Endothelial cell of umbilical vein (primary cell): ENCODE data around the gene MAPKAP1. TPM values are rescaled to one million over a fixed set of nuclear protein-coding genes. Genes with fewer than 3 reads are reported as not detected.

ENCODE experiments used
- BruUV-seq: library from RNA; stranded (reverse); fragments of 400-500 nt; replicated peaks from 2 replicates; lab custom pipeline; 2021; lab: Mats Ljungman, UMichigan
- CTCF ChIA-PET: fragments of 300-600, 350-600 bp; sonication (Branson Sonifier 250); formaldehyde crosslinking; loops from one replicate; lab custom pipeline; 2021; ENCODE audit warnings: antibody characterized with exemption, inconsistent platforms; lab: Charles Lee
- POLR2A ChIA-PET: fragments of 300-600, 350-600 bp; sonication (Branson Sonifier 250); formaldehyde crosslinking; loops from one replicate; lab custom pipeline; 2021; ENCODE audit warnings: antibody characterized with exemption, inconsistent platforms; lab: Charles Lee
- DNase-seq: peaks from one replicate; pipeline ENCODE4 v3.0.0-alpha.2; 2011; ENCODE audit warnings: low read depth, low spot score
- FAIRE-seq: peaks from 2 replicates; lab custom pipeline; 2011; peaks lifted over from hg19 to GRCh38; lab: Jason Lieb, UNC
- H2AFZ ChIP-seq: 2 replicates; pipeline ENCODE4 v1.6.0; 2012; ENCODE audit warnings: low read depth, low read length, control low read depth, inconsistent platforms
- H3K27ac ChIP-seq: 2 replicates; pipeline ENCODE4 v1.5.1; 2011; ENCODE audit warnings: low read depth, mild to moderate bottlenecking, control low read depth, low read length, moderate library complexity; ENCODE audit not compliant: insufficient read depth
- H3K27me3 ChIP-seq, 2 experiments: 2 replicates each; pipeline versions ENCODE4 v1.6.0 to v1.6.1; 2011; ENCODE audit warnings: low read length in 2 of 2, mixed read lengths in 1 of 2; ENCODE audit not compliant: control insufficient read depth in 2 of 2, insufficient read depth in 2 of 2
- H3K36me3 ChIP-seq, 2 experiments: 2 replicates in 1 of 2; 3 replicates in 1 of 2; pipeline ENCODE4 v1.5.1; 2011; ENCODE audit warnings: low read length in 2 of 2, mild to moderate bottlenecking in 1 of 2, moderate library complexity in 1 of 2; ENCODE audit not compliant: control insufficient read depth in 2 of 2, insufficient read depth in 2 of 2; ENCODE audit errors: extremely low read depth in 1 of 2
- H3K4me1 ChIP-seq: 3 replicates; pipeline ENCODE4 v1.5.1; 2011; ENCODE audit warnings: mild to moderate bottlenecking, low read length; ENCODE audit not compliant: control insufficient read depth, insufficient read depth; ENCODE audit errors: extremely low read depth
- H3K4me2 ChIP-seq: 2 replicates; pipeline ENCODE4 v1.6.1; 2011; ENCODE audit warnings: low read length, control low read depth, mixed read lengths; ENCODE audit not compliant: insufficient read depth
- H3K4me3 ChIP-seq, 3 experiments: fragments of 200-600 bp in 1 of 3; sonication (generic), shearing (Covaris generic) in 1 of 3; replicated peaks in 1 of 3; 2 replicates each; pipeline ENCODE4 v1.5.1; 2011 to 2016; ENCODE audit warnings: control low read depth in 3 of 3, low read length in 3 of 3, mild to moderate bottlenecking in 2 of 3, inconsistent platforms in 1 of 3, low read depth in 1 of 3, moderate library complexity in 1 of 3; ENCODE audit not compliant: insufficient read depth in 1 of 3
- H3K79me2 ChIP-seq: 2 replicates; pipeline ENCODE4 v1.6.0; 2012; ENCODE audit warnings: low read length, inconsistent platforms; ENCODE audit not compliant: control insufficient read depth, insufficient read depth
- H3K9ac ChIP-seq: replicated peaks from 2 replicates; pipeline ENCODE3; 2011; ENCODE audit warnings: low read length, control low read depth; ENCODE audit not compliant: insufficient read depth; ENCODE audit errors: extremely low read depth
- H3K9me1 ChIP-seq: replicated peaks from 3 replicates; pipeline ENCODE4 v1.6.0; 2011; ENCODE audit warnings: mild to moderate bottlenecking, low read length; ENCODE audit not compliant: control insufficient read depth, insufficient read depth; ENCODE audit errors: extremely low read depth
- H3K9me3 ChIP-seq: replicated peaks from 2 replicates; pipeline ENCODE4 v1.5.1; 2012; ENCODE audit warnings: low read length, inconsistent platforms; ENCODE audit not compliant: control insufficient read depth, insufficient read depth
- H4K20me1 ChIP-seq: replicated peaks from 2 replicates; pipeline ENCODE3; 2011; ENCODE audit warnings: mild to moderate bottlenecking, low read length; ENCODE audit not compliant: control insufficient read depth, insufficient read depth; ENCODE audit errors: extremely low read depth
- EZH2 ChIP-seq: IDR thresholded peaks from 2 replicates; pipeline ENCODE4 v1.6.1; 2012; ENCODE audit warnings: borderline replicate concordance, low read depth, mild to moderate bottlenecking, moderate library complexity, low read length, inconsistent platforms; ENCODE audit not compliant: severe bottlenecking
- FOS ChIP-seq: IDR thresholded peaks from 2 replicates; pipeline ENCODE4 v1.6.1; 2011; ENCODE audit warnings: mild to moderate bottlenecking, low read length, moderate library complexity, borderline replicate concordance; ENCODE audit not compliant: insufficient read depth
- GATA2 ChIP-seq: IDR thresholded peaks from 2 replicates; pipeline ENCODE4 v1.7.0; 2011; ENCODE audit warnings: low read depth, mild to moderate bottlenecking, moderate library complexity, mixed read lengths, low read length; ENCODE audit not compliant: insufficient read length, insufficient read depth
- JUN ChIP-seq: IDR thresholded peaks from 2 replicates; pipeline ENCODE4 v1.6.1; 2011; ENCODE audit warnings: borderline replicate concordance, low read depth; ENCODE audit not compliant: insufficient read length, insufficient read depth
- MYC ChIP-seq: IDR thresholded peaks from one replicate; pipeline ENCODE4 v1.6.1; 2011; ENCODE audit warnings: mild to moderate bottlenecking, low read depth, low read length
- POLR2A ChIP-seq: IDR thresholded peaks from 2 replicates; pipeline ENCODE4 v1.6.1; 2012; ENCODE audit warnings: low read depth, mild to moderate bottlenecking, control low read depth, low read length
- POLR2AphosphoS5 ChIP-seq: IDR thresholded peaks from 2 replicates; pipeline ENCODE4 v1.6.1; 2012; ENCODE audit warnings: low read depth, mild to moderate bottlenecking, control low read depth, low read length, moderate library complexity; ENCODE audit not compliant: insufficient read depth
- dilution Hi-C: fragments of 300-500 bp; cut with MboI; formaldehyde crosslinking; loops from one replicate; pipeline ENCODE4 v1.15.0; 2019; ENCODE audit warnings: low sequenced_read_pairs; ENCODE audit not compliant: extremely low pct_ligation_motif_present
- intact Hi-C: fragments of 100-400 bp; cut with micrococcal nuclease; formaldehyde crosslinking; loops from one replicate; pipeline ENCODE4 v1.10.0; 2022
- polyA plus RNA-seq, 4 experiments: library from polyadenylated mRNA; depleted of rRNA in 3 of 4; stranded (reverse) in 3 of 4; unstranded in 1 of 4; fragments of >200 nt; gene quantifications; 2 replicates each; pipeline versions ENCODE4 v1.2.1 to v1.2.3, GENCODE V29; 2011 to 2012; ENCODE audit warnings: missing spikeins in 1 of 4
- total RNA-seq: library from RNA; stranded (reverse); gene quantifications from 2 replicates; pipeline ENCODE4 v1.2.3, GENCODE V29; 2021
- TF ChIP-seq, protein P1 (sequence below): IDR thresholded peaks from 2 replicates; pipeline ENCODE4 v1.6.1; 2011; ENCODE audit not compliant: insufficient read depth, insufficient read length
- TF ChIP-seq, protein P2 (sequence below), 2 donors: IDR thresholded peaks; 1 replicate in 1 of 2; 2 replicates in 1 of 2; pipeline ENCODE4 v1.5.1; 2011; ENCODE audit warnings: low read length in 2 of 2, mild to moderate bottlenecking in 2 of 2, moderate library complexity in 2 of 2, control low read depth in 1 of 2, inconsistent platforms in 1 of 2, low read depth in 1 of 2; ENCODE audit not compliant: insufficient read depth in 1 of 2; ENCODE audit errors: extremely low read depth in 1 of 2

The MAPKAP1 gene
- total and polyA plus RNA-seq, 2 donors (not counting 3 experiments of a cell fraction or from before 2014, with no cell fraction given), result 61.9 to 99.1 TPM

DNA sequence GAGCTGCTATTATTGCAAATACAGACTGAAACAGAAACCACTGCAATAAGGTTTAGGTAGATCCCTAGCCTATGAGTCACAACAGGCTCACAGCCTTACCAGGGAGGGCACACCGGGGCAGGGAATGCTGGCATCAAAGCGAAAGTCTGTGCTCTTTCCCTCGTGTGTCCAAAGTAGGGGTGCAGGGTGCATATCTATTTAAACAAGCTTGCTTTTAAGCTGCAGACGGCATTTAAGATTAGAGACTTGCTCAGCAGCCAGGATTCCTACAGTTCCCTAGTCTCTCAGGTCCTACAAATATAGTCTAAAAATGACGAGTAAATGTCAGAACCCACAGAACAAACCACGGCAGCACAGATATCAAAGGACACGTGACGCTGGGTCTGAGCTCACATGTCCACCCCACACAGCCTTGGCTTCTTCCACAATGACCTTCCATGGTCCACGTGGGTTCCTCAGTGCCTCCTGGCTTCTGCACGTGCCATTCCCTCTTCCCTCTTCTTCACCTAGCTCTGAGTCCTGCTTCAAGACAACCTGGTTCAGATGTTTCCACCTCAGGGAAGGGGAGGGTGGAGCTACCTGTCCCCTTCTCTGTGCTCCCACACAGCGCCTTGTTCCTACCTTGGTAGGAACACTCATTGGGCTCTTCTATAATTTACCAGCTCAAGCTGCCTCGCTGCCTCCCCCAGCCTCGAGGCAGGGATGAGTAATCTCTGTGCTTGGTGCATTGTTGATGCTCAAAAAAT, 193.2 kb downstream of the MAPKAP1 start:
- POLR2A ChIA-PET, result interaction anchor here (1.8 kb wide), 1 partner anchor 11 kb away, joined by 5 read pairs; no protein-coding TSS in a partner anchor
- Histone ChIP-seq H3K79me2 (no peaks in the 10 kb centered on the region), H3K4me3 (no peak overlapping the region), H4K20me1 (no peaks in the 10 kb centered on the region), H3K9ac (no peak overlapping the region), H2AFZ (no peak overlapping the region), H3K9me3 (no peaks in the 10 kb centered on the region), H3K4me2 (peak overlapping the region; percentile 4), H3K9me1 (no peaks in the 10 kb centered on the region), H3K27me3 (no peaks in the 10 kb centered on the region), H3K36me3 (no peaks in the 10 kb centered on the region), H3K27ac (no peak overlapping the region), H3K4me1 (peaks cover 7% of the 10 kb centered on the region)
- intact Hi-C loops, result no loop called here
- peak; percentile 63 for DNase-seq
- peak; percentile 59 for FAIRE-seq
- CTCF ChIA-PET, result interaction anchor here (0.8 to 2.4 kb wide), 10 partner anchors 8 to 106 kb away, joined by 3 to 6 read pairs (median 4); no protein-coding TSS in a partner anchor
- BruUV-seq, result no TSS peak
- dilution Hi-C loops, result no loop called here
- TF ChIP-seq FOS, result peak; percentile 66
- TF ChIP-seq, protein P1, sequence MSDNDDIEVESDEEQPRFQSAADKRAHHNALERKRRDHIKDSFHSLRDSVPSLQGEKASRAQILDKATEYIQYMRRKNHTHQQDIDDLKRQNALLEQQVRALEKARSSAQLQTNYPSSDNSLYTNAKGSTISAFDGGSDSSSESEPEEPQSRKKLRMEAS, result no peak

DNA sequence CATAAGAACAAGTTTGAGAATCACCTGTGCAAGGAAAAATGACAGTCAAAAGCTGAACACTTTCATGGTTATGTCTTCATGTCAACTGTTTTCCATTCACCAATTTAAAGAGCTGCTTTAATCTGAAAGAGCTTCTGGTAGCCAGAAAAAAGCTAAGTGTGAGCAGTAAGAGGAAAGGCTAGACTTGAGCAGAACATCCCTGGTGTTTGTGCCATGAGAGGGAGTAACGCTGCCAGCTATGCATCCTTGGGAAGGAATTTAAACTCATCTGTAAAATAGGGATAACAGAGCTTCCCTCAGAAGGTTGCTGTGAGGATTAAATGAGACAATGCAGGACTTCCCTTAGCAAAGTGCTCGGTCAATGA, 193.7 kb downstream of the MAPKAP1 start:
- intact Hi-C loops, result no loop called here
- ChIA-PET POLR2A (interaction anchor here (1.8 kb wide), 1 partner anchor 11 kb away, joined by 5 read pairs; no protein-coding TSS in a partner anchor), CTCF (interaction anchor here (0.8 to 1.6 kb wide), 9 partner anchors 8 to 106 kb away, joined by 3 to 6 read pairs (median 4); no protein-coding TSS in a partner anchor)
- no peak for TF ChIP-seq JUN
- no peak for TF ChIP-seq FOS
- TF ChIP-seq, protein P2, sequence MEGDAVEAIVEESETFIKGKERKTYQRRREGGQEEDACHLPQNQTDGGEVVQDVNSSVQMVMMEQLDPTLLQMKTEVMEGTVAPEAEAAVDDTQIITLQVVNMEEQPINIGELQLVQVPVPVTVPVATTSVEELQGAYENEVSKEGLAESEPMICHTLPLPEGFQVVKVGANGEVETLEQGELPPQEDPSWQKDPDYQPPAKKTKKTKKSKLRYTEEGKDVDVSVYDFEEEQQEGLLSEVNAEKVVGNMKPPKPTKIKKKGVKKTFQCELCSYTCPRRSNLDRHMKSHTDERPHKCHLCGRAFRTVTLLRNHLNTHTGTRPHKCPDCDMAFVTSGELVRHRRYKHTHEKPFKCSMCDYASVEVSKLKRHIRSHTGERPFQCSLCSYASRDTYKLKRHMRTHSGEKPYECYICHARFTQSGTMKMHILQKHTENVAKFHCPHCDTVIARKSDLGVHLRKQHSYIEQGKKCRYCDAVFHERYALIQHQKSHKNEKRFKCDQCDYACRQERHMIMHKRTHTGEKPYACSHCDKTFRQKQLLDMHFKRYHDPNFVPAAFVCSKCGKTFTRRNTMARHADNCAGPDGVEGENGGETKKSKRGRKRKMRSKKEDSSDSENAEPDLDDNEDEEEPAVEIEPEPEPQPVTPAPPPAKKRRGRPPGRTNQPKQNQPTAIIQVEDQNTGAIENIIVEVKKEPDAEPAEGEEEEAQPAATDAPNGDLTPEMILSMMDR (IDR thresholded peaks at IDR 0.05; ENCODE audit: extremely low read depth in 1 of 2, insufficient read depth in 1 of 2, low read depth in 1 of 2, low read length in 2 of 2), result no peak
- no peak for TF ChIP-seq MYC
- TF ChIP-seq, protein P1, result no peak
- TF ChIP-seq POLR2A, result no peak
- no peak for TF ChIP-seq EZH2
- no peak for TF ChIP-seq POLR2AphosphoS5
- TF ChIP-seq GATA2, result no peak
- no peaks in the 10 kb centered on the region for H3K79me2 ChIP-seq
- dilution Hi-C loops, result no loop called here
- peak; percentile 15 for FAIRE-seq
- H3K4me3 ChIP-seq, result no peak overlapping the region
- no TSS peak for BruUV-seq
- peak overlapping the region; percentile 4 for H3K4me2 ChIP-seq
- H3K4me1 ChIP-seq, result peaks cover 7% of the 10 kb centered on the region
- no peaks in the 10 kb centered on the region for H3K36me3 ChIP-seq
- H2AFZ ChIP-seq, result no peak overlapping the region
- no peak for DNase-seq
- H3K9ac ChIP-seq, result no peak overlapping the region
- no peaks in the 10 kb centered on the region for H3K27me3 ChIP-seq
- no peak overlapping the region for H3K27ac ChIP-seq
- no peaks in the 10 kb centered on the region for H3K9me3 ChIP-seq
- H4K20me1 ChIP-seq, result no peaks in the 10 kb centered on the region
- no peaks in the 10 kb centered on the region for H3K9me1 ChIP-seq
